ENCODE data around the gene MCU.

DNA sequence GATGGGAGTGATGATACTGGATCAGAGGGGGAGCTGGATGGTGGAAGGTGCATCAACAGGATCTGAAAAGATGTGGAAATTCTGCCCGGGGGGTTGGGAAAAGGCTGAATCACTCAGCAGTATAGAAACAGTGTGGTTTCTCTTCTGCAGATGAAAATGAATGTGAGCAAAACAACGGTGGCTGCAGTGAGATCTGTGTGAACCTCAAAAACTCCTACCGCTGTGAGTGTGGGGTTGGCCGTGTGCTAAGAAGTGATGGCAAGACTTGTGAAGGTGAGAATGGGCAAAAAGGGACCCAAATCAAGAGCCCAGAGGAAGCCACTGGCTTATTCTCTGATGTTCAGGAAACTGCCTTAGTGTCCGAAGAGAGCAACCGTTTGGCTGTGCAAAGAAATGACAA lies 214.5 kb downstream of the MCU start:
- TF ChIP-seq POLR2A (IDR thresholded peaks at IDR 0.05; ENCODE audit: low read depth, low read length) (no peak), POLR2AphosphoS5 (IDR thresholded peaks at IDR 0.05; ENCODE audit: low read depth, low read length) (no peak)

Data from GM12892 (cell line).